ENCODE results near the gene NXF1. TPM values are rescaled to one million over a fixed set of nuclear protein-coding genes. Genes with fewer than 3 reads are reported as not detected.

NXF1 gene
- total and polyA plus RNA-seq, 2 of the 13 experiments (the other 11 are each of a cell fraction or from before 2014, with no cell fraction given): 30.4 to 30.9 TPM

GRCh38 chr11:62791501-62792201 lies 13.6 kb downstream of the NXF1 start, which contains the start of gene TMEM223 (continued):
- peak; percentile 87 for TF ChIP-seq ZFY (CRISPR knock-in tag; IDR thresholded peaks at IDR 0.05)
- no peak; the same call in 1 of the 2 replicates for TF ChIP-seq NR2C2 (CRISPR knock-in tag; IDR thresholded peaks at IDR 0.05; ENCODE audit: borderline replicate concordance)
- no peak; the same call in 1 of the 2 replicates for TF ChIP-seq DZIP1 (CRISPR knock-in tag; IDR thresholded peaks at IDR 0.05)
- TF ChIP-seq KDM6A (CRISPR knock-in tag; IDR thresholded peaks at IDR 0.05; ENCODE audit: low read depth): no peak
- peak; percentile 90 for TF ChIP-seq POLR2AphosphoS5 (IDR thresholded peaks at IDR 0.05; ENCODE audit: low read depth, low read length)
- TF ChIP-seq SMARCC2 (IDR thresholded peaks at IDR 0.05): no peak
- no peak for TF ChIP-seq SKI (IDR thresholded peaks at IDR 0.05; ENCODE audit: partially characterized antibody)
- peak; percentile 71 for TF ChIP-seq ATF7-NPFF (CRISPR knock-in tag; IDR thresholded peaks at IDR 0.05; ENCODE audit: low read depth)
- no peak for TF ChIP-seq ZSCAN29 (CRISPR knock-in tag; conservative IDR thresholded peaks at IDR 0.05)
- no peak for TF ChIP-seq SOX13 (IDR thresholded peaks at IDR 0.05)
- TF ChIP-seq SOX13 (CRISPR knock-in tag; conservative IDR thresholded peaks at IDR 0.05 in 1 of 2, IDR thresholded peaks at IDR 0.05 in 1 of 2): peak in 1 of 2 experiments; percentile 37; a peak in 1 of 4 replicates
- TF ChIP-seq CAMTA2 (CRISPR knock-in tag; IDR thresholded peaks at IDR 0.05; ENCODE audit: borderline replicate concordance): no peak
- TF ChIP-seq ZNF17 (CRISPR knock-in tag; IDR thresholded peaks at IDR 0.05): no peak
- TF ChIP-seq KAT2B (IDR thresholded peaks at IDR 0.05; ENCODE audit: borderline replicate concordance, low read depth, low read length): no peak
- no peak for TF ChIP-seq HOXD1 (CRISPR knock-in tag; IDR thresholded peaks at IDR 0.05)
- TF ChIP-seq NFATC3 (CRISPR knock-in tag; IDR thresholded peaks at IDR 0.05): peak; percentile 94
- TF ChIP-seq SALL2 (CRISPR knock-in tag; IDR thresholded peaks at IDR 0.05): no peak
- TF ChIP-seq SP4 (CRISPR knock-in tag; IDR thresholded peaks at IDR 0.05): peak; percentile 73
- TF ChIP-seq ZNF772 (CRISPR knock-in tag; IDR thresholded peaks at IDR 0.05): peak; percentile 88
- no peak for TF ChIP-seq ZFYVE20 (CRISPR knock-in tag; IDR thresholded peaks at IDR 0.05; ENCODE audit: borderline replicate concordance, low read depth)
- TF ChIP-seq POGK (CRISPR knock-in tag; conservative IDR thresholded peaks at IDR 0.05): peak; percentile 71
- TF ChIP-seq FOXA3 (CRISPR knock-in tag; IDR thresholded peaks at IDR 0.05): peak; percentile 38; the same call in 1 of the 2 replicates
- TF ChIP-seq TIGD3 (CRISPR knock-in tag; IDR thresholded peaks at IDR 0.05; ENCODE audit: borderline replicate concordance): no peak
- 0 out of 2 replicates have a peak, but pooled peaks have one; percentile 31 for TF ChIP-seq ZNF30 (CRISPR knock-in tag; IDR thresholded peaks at IDR 0.05)
- 0 out of 2 replicates have a peak, but pooled peaks have one; percentile 50 for TF ChIP-seq GPN1 (CRISPR knock-in tag; IDR thresholded peaks at IDR 0.05; ENCODE audit: borderline replicate concordance)
- TF ChIP-seq ELF1 (CRISPR knock-in tag; IDR thresholded peaks at IDR 0.05): peak; percentile 92
